ENCODE data around the gene PCID2.

DNA sequence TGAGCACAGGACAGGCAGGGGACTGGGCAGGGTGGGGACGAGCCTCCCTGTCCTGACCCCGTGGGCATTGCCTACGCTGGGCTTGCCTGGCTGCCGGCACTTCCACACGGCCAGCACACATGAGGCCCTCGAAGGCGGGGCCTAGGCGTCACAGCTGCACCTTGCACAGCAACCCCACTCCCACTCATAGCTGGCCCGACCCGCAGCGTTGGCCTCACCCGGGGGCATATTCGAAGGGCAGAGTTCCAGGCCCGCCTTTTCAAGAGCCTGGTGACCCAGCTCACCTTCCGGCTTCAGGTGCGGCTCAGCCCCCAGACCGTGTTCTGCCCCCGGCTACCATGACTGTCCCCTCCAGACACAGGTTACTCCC, 66.9 kb downstream of the PCID2 start:
- TF ChIP-seq, protein P1, sequence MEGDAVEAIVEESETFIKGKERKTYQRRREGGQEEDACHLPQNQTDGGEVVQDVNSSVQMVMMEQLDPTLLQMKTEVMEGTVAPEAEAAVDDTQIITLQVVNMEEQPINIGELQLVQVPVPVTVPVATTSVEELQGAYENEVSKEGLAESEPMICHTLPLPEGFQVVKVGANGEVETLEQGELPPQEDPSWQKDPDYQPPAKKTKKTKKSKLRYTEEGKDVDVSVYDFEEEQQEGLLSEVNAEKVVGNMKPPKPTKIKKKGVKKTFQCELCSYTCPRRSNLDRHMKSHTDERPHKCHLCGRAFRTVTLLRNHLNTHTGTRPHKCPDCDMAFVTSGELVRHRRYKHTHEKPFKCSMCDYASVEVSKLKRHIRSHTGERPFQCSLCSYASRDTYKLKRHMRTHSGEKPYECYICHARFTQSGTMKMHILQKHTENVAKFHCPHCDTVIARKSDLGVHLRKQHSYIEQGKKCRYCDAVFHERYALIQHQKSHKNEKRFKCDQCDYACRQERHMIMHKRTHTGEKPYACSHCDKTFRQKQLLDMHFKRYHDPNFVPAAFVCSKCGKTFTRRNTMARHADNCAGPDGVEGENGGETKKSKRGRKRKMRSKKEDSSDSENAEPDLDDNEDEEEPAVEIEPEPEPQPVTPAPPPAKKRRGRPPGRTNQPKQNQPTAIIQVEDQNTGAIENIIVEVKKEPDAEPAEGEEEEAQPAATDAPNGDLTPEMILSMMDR (IDR thresholded peaks at IDR 0.05): no peak
- no peak for TF ChIP-seq POLR2A (IDR thresholded peaks at IDR 0.05)
